ENCODE data around the gene DECR2. TPM values are rescaled to one million over a fixed set of nuclear protein-coding genes. Genes with fewer than 3 reads are reported as not detected.

The DECR2 gene, protein sequence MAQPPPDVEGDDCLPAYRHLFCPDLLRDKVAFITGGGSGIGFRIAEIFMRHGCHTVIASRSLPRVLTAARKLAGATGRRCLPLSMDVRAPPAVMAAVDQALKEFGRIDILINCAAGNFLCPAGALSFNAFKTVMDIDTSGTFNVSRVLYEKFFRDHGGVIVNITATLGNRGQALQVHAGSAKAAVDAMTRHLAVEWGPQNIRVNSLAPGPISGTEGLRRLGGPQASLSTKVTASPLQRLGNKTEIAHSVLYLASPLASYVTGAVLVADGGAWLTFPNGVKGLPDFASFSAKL
- 22.0 TPM for total RNA-seq

GRCh38 chr16:401468-402348 is at the start of gene DECR2:
Gene DECR2 (plus strand): TSS chr16:401885. CDS start chr16:401964, 79 bp downstream.

GRCh38 chr16:352547-353403 is 48.9 kb upstream of the DECR2 start, which contains the start of gene AXIN1:
Gene AXIN1 (minus strand): TSS chr16:352723. CDS start chr16:347025, 5,698 bp downstream.

DNA sequence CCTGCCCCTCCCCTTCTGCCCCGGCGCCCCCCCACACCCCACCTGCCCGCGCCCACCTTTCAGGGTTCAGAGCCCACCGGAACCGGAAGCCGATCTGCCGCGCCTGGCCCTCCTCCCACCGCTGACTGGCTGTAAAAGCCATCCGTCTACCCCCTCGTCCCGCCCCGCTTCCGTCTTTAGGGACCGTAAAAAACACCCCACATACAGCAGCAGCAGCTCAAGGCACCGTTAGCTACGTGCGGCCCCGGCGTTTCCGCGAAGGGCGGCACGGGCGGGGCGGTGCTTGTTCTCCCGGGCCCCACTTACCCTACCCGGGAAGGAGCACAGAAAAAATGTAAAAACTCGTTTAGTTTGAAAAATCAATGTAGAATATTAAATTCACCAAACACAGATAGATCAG is 31.2 kb upstream of the DECR2 start, which contains the start of gene MRPL28:
Gene MRPL28, minus strand, starts transcription at position 96 of the 400 bp plus-strand sequence. CDS start 320 bp downstream, outside the sequence.

GRCh38 chr16:381789-382717 is 19.6 kb upstream of the DECR2 start, which contains the start of gene PGAP6:
Gene PGAP6 (minus strand): TSS chr16:381978. CDS start chr16:381821, 157 bp downstream.

GRCh38 chr16:397135-397661 is 4.5 kb upstream of the DECR2 start, which contains the start of gene NME4:
Gene NME4 (plus strand): TSS chr16:397199. CDS start chr16:397223, 24 bp downstream.

GRCh38 chr16:425082-425718 is 23.5 kb downstream of the DECR2 start, which contains the start of gene RAB11FIP3:
Gene RAB11FIP3 (plus strand): TSS chr16:425649. CDS start chr16:426007, 358 bp downstream.

Small RNA genes within 50 kb of the gene (small RNA-seq; reads per million reads assigned to genes)
- not detected for gene RF00019 (ENCODE audit: low replicate concordance)

Other genes starting within 250 kb of the DECR2 start
- gene HBZ, start 249.2 kb upstream of the DECR2 start, total RNA-seq, result 38.7 TPM
- 135 TPM for gene HBM, start 235.9 kb upstream of the DECR2 start, total RNA-seq
- 14,996 TPM for gene HBA2, start 229.0 kb upstream of the DECR2 start, total RNA-seq
- gene HBA1, start 225.2 kb upstream of the DECR2 start, total RNA-seq, result 5,051 TPM
- gene HBQ1, start 221.4 kb upstream of the DECR2 start, total RNA-seq, result 6.5 TPM
- gene LUC7L, start 172.4 kb upstream of the DECR2 start, total RNA-seq, result 93.1 TPM
- gene FAM234A, start 167.1 kb upstream of the DECR2 start, total RNA-seq, result 70.0 TPM
- 4.9 TPM for gene RGS11, start 125.9 kb upstream of the DECR2 start, total RNA-seq
- gene ARHGDIG, start 121.3 kb upstream of the DECR2 start, total RNA-seq, result 1.6 TPM
- 0.47 TPM for gene PDIA2, start 118.7 kb upstream of the DECR2 start, total RNA-seq
- 14.8 TPM for gene AXIN1, start 49.2 kb upstream of the DECR2 start, total RNA-seq
- gene MRPL28, start 31.3 kb upstream of the DECR2 start, total RNA-seq, result 45.5 TPM
- 54.2 TPM for gene PGAP6, start 19.9 kb upstream of the DECR2 start, total RNA-seq
- 40.1 TPM for gene NME4, start 4.7 kb upstream of the DECR2 start, total RNA-seq
- gene RAB11FIP3, start 23.8 kb downstream of the DECR2 start, total RNA-seq, result 108 TPM
- 37.6 TPM for gene CAPN15, start 125.8 kb downstream of the DECR2 start, total RNA-seq
- 9.4 TPM for gene PRR35, start 158.5 kb downstream of the DECR2 start, total RNA-seq
- 18.0 TPM for gene NHLRC4, start 165.1 kb downstream of the DECR2 start, total RNA-seq
- 76.1 TPM for gene PIGQ, start 168.1 kb downstream of the DECR2 start, total RNA-seq
- gene RAB40C, start 188.2 kb downstream of the DECR2 start, total RNA-seq, result 24.2 TPM
- gene WFIKKN1, start 229.1 kb downstream of the DECR2 start, total RNA-seq, result 1.8 TPM
- gene METTL26, start 234.4 kb downstream of the DECR2 start, total RNA-seq, result 91.8 TPM
- gene MCRIP2, start 239.9 kb downstream of the DECR2 start, total RNA-seq, result 23.1 TPM
- 48.3 TPM for gene WDR90, start 247.5 kb downstream of the DECR2 start, total RNA-seq